ENCODE measurements around the gene GPR27.

The GPR27 gene

DNA sequence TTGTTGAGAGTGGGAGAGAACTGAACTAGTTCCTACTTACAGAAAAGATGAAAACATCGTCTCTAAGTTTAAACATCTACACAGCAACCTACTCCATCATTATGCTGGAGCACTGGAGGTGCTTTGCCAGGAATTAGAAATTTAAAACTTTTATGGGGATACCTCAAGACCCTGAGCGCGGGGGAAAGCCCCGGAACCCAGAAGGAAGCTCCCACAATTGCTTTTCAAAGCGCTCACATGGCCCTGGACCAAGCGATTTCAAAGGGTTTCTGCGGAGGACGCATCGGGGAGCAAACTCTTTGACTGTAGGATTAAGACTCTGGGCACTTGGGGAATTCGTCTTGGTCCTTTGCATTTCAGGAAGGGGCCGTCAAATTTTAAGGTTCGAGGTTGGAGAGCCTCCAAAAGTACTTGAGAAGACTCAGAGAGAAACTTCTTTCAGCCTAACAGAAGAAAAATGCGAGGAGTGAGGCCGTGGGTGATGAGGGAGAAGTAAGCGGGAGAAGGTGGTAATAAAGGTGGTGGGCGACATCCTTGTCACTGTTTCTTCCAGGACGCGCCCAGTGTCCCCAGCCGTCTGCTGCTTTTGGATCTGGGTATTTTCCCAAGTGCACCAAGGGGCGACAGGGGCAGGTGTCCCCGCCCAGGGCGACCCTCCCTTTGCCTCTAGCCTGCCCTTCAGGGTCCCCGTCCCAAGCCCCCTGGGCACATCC is 30.7 kb downstream of the GPR27 start:
- in situ Hi-C loops (cut with HindIII; ENCODE audit: low sequenced_read_pairs) = no loop called here

DNA sequence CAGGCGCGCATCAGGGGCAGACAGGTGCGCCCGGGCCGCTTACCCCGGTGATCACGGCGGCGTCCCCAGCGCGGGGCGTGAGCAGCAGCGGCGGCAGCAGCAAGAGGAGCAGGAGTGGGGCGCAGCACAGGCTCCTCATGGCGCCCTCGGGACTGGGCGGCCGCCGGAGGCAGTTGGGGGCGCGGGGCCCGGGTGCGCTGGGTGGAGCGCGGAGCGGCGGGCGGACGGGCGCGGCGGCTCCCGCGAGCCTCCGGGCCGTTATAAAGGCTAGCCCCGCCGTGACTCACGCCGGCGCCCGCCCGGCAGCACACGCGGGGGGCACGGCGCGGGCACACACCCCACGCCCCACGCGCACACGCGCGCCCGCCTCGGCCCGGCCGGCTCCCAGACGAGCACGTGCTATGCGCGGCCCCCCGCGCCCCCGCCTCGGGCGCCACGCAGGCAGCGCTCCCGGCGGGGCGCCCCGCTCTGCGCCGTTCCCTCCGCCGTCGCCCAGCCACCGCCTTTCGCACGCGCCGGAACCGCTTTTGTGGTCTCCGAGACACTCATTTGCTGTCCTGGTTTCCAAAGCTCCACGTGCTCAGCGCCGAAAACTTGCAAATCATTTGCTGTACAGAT is 31.4 kb downstream of the GPR27 start, which contains the start of gene PROK2:
TSS of gene PROK2 (minus strand) at position 235 of the 618 bp plus-strand sequence. CDS start at position 139, 96 bp downstream.
- in situ Hi-C loops (cut with HindIII; ENCODE audit: low sequenced_read_pairs) = no loop called here

DNA sequence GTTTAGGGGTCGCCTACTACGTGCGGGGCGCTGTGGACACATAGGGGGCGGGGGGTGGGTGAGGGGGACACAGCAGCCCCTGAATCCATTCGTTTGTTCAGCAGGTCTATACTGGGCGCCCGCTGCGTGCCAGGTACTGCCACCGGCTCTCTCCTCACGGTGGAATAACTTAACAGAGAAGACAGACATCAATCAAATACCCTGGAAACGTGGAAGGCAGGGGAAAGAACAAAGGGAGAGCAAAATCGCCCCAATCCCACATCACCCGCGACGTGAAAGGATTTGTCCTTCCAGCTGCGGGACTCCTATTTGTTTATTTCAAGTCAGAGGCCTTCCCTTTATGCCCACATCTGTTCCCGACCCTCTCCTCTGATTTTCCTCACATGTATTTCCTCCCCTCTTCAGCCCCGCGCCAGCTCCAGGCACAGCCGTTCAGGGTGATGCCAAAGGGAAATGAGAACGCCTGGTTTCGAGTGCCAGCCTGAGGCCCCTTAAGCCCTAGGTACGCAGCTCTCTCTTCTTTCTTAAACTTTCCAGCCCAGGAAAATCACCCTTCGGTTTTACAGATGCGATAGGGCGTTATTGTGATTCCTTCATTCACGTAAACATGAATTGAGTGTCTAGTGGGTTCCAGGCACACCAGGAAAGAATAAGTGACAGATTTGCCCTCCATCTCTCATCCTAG is 32.0 kb downstream of the GPR27 start:
- in situ Hi-C loops (cut with HindIII; ENCODE audit: low sequenced_read_pairs) = no loop called here

DNA sequence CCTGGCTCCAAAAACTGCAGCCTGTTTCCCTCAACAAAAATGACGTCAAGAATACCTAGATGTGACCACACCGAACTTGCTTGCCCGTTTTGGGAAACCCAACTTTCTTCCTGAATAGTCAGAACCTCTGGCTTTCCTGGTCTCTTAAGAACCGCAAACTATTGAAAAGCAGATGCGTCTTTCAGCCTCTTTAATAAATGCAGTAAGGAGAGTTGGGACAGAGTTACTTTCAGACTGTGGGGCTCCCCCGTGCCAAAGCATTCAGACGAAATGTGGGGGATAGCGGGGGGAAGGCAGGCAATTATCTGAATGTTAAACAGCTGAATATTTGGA is 32.5 kb downstream of the GPR27 start:
- in situ Hi-C loops (cut with HindIII; ENCODE audit: low sequenced_read_pairs) = no loop called here

DNA sequence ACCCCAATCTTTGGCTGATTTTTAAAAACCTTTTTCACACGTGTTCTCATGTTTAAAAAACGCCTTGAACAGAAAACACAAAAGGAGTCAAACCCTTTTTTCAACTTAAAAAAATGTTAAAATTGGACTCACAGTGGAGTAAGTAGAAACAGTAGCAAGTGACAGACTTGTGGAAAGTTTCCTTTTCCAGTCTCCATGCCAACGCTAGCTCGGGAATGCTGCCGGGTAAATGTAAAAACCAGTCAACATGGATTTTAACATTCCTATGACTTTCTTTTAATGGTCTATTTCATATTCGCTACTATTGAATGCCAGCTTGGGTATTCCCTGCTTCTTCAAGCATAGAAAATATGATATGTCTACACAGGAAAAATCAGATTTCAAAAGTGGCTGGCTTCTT is 32.9 kb downstream of the GPR27 start:
- in situ Hi-C loops (cut with HindIII; ENCODE audit: low sequenced_read_pairs) = no loop called here

DNA sequence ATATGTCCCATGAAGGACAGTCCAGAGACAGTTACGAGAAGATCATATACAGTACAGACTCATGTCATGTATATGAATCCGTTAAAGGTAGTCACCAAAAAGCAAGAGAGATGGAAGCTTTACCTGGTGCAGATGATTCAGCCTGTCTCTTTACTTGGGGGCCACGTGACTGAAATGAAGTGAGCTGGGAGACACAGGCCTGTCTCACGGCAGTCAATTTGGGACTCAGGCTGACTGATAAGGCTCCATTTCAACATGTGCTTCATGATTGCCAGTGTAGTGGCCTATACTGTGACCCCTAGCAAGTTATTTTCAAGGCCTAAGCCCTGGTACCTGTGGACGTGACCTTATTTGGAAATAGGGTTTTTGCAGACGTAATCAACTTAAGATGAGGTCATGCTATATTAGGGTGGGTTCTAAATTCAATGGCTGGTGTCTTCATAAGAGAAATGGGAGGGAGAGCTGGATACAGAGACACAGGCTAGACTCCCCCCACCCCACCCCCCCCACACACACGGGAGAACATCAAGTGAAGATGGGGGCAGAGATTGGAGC is 34.3 kb downstream of the GPR27 start:
- in situ Hi-C loops (cut with HindIII; ENCODE audit: low sequenced_read_pairs) = no loop called here

DNA sequence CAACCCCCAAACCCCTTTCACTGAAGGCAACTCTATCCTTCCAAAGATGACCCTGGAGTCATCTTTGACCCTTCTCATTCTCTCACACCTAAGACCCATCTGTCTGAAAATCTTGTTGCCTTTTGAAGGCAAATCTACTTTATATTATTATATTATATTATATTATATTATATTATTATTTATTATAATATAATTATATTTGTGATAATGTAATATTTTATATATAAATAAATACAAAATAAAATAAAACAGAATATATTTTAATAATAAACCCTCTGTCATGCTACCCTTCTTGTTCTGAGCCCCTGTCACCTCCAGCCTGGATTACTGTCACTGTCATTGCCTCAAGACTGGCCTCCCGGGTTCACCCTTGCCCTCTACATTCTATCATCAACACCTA is 36.3 kb downstream of the GPR27 start:
- in situ Hi-C loops (cut with HindIII; ENCODE audit: low sequenced_read_pairs) = no loop called here

DNA sequence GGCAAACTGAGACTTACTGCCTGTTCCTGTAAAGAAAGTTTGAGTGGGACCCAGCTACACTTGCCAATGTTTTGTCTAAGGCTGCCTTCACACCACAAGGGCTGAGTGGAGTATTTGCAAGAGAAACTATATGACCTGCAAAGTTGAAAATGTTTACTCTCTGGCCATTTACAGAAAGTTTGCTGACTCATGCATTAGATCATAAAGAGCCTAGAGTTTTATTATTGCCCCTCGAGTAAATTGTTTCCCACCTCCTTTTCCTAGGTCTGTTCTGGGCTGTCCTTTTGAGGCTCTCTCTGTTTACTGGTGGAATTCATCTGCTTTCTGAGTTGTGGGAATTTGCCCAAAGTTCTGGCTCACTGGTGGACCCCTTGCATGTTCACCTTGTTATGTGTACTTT is 38.0 kb downstream of the GPR27 start:
- in situ Hi-C loops (cut with HindIII; ENCODE audit: low sequenced_read_pairs) = no loop called here

DNA sequence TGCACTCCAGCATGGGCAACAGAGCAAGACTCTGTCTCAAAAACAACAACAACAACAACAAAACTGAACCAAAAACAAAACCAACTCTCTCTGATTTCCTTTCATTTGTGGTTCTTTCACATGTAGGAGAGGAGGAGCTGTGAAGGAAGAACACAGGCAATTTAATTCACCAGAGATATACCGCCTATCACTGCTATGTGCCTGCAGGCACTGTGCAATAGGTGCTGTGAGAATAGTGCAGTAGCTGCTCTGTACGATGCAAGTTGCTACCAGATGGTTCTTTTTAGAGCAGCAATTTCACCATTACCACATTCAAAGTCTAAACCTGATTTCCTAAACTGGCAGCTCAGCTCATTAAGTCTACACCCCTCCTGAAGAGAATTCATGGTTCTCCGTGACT is 42.6 kb downstream of the GPR27 start:
- in situ Hi-C loops (cut with HindIII; ENCODE audit: low sequenced_read_pairs) = loop anchor here (5.0 kb wide), 1 partner anchor 64 kb away; no protein-coding TSS in a partner anchor

DNA sequence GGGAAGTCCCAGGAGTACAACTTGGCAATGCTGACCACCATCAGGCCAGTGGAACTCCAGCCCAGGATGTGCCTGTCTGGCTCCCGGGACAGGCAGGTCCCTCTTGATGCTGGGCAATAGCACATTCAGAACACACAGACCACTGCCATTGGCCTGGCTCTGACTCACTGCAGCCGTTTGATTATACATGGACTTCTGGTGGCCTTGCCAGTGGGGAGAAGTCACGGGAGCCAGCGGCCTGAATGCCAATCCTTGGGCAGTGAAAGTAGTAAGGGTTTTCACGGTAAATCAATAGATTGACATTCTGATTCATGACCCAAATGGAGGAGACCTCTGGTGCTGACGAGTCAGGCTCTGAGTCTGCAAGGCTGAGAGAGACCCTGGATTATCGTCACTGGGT is 43.8 kb downstream of the GPR27 start:
- in situ Hi-C loops (cut with HindIII; ENCODE audit: low sequenced_read_pairs) = loop anchor here (5.0 kb wide), 1 partner anchor 65 kb away; no protein-coding TSS in a partner anchor

DNA sequence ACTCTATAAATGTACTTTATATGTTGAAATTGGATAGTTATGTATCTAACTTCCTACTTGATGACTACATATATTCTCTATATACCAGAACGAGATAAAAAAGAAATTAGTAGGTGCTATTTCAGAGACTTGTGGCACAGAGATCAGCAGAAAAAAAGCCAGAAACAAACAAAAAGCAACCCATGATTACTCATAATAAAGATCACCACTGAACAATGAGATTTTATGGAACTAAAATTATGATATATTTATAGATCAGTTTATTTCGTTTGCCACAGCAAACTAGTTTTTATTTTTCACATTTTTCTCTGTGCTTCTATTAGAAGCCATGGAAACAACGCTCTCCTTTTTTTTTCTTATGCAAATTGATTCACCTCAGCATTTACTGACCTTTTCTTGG is 46.4 kb downstream of the GPR27 start:
- in situ Hi-C loops (cut with HindIII; ENCODE audit: low sequenced_read_pairs) = no loop called here

DNA sequence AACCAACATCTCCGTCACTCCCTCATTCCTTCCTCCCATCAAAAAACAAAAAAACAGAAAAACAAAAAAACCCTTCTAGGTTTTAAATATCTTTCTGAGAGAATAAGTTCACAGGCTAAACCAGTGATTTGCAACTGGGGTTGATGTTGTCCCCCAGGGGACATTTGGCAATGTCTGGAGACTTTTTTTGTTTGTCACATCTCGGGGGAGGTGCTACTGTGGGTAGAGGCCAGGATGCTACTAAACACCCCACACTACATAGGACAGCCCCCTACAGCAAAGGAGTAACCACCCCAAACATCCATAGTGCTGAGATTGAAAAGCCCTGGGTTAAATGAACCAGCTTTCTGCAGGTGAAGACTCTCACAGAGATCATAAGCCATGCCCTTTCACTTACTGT is 48.3 kb downstream of the GPR27 start:
- in situ Hi-C loops (cut with HindIII; ENCODE audit: low sequenced_read_pairs) = no loop called here

DNA sequence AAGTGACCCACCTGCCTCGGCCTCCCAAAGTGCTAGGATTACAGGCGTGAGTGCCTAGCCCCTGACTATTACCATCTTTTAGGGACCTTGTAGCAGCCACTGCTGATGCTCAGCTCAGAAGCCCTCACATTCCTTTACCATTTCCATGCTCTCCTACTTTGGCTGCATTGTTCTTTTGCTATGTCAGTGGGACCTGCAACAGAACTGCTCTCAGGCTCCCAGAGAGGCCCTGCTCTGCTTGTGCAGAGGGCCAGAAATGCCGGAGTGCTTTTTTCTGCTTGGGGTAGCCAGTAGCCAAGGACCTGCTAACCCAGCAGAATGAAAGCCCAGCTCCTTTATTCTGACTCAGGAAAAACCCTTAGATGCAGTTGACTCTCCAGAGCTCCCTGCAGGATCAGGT is 49.6 kb downstream of the GPR27 start:
- in situ Hi-C loops (cut with HindIII; ENCODE audit: low sequenced_read_pairs) = no loop called here

DNA sequence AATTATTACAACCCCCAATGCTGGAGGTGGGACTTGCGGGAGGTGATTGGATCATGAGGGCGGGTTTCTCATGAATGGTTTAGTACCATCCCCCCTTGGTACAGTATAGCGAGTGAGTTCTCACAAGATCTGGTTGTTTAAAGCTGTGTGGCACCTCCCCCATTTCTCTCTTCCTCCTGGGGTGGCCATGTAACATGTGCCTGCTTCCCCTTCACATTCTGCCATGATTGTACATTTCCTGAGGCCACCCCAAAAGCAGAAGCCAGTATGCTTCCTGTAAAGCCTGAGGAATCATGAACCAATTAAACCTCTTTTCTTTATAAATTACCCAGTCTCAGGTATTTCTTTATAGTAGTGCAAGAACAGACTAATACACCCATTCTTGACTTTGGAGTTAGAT is 51.5 kb downstream of the GPR27 start:
- in situ Hi-C loops (cut with HindIII; ENCODE audit: low sequenced_read_pairs) = no loop called here

DNA sequence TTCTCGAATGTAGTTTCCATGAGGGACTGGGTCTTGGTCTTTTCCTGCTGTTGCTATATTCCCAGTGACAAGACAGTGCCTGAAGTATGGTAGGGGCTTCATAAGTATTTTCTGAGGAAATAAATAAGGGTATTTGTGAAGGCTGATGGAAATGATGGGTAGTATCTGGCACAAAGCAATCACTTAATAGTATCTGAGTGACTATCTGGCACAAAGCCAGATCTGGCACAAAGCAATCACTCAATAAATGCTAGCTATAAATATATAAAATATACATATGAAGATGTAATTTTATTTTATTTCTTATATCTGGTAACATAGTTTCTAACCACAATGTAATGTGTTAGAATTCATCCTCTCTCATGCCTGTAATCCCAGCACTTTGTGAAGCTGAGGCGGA is 52.0 kb downstream of the GPR27 start:
- in situ Hi-C loops (cut with HindIII; ENCODE audit: low sequenced_read_pairs) = no loop called here
